Activated CD4-positive, alpha-beta T cell treated with anti-CD3 and anti-CD28 coated beads for 4 hours (primary cell): ENCODE results near the gene C20orf141.

Experiments
- DNase-seq, 2 donors: peaks; one replicate each; pipeline ENCODE4 v3.0.0-alpha.2; 2020

Gene C20orf141

GRCh38 chr20:2851086-2851485, 36.3 kb downstream of the C20orf141 start:
- DNase-seq, result no peak

GRCh38 chr20:2858591-2858990, 43.8 kb downstream of the C20orf141 start:
- no peak for DNase-seq

GRCh38 chr20:2859330-2860121, 44.7 kb downstream of the C20orf141 start:
- no peak for DNase-seq

- DNase-seq, result no peak
Measured at GRCh38 chr20:2864626-2865025, 49.8 kb downstream of the C20orf141 start.

GRCh38 chr20:2865101-2865500, 50.3 kb downstream of the C20orf141 start:
- DNase-seq, result no peak
